ENCODE results near the gene RNF38.
"Not testable (repeated sequence)": the region's sequence is repeated elsewhere in the genome, so short reads cannot be mapped to it uniquely, and the experiment has no call there.

The RNF38 gene

DNA sequence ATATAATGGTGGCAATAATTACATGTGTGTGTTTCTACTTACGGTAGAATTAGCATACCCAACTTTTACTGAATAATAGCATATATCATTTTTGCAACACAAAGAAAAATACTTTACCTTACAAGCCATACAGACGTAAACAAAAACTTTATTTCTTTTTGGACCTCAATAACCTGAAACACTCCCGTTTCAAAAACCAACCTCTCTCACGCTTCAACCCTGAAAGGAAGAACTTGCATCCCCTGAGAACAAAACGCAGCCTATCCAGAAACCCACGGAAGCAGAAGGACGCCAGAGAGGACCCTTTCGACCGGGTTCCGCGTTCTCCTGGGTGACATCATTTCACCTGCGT lies at the start of gene RNF38:
RNF38 (minus strand) TSS at position 290 of the 352 bp plus-strand sequence; CDS start at position 129, 161 bp downstream.
- H3K4me3 ChIP-seq (ENCODE audit: low read depth, low read length) = peak within 1 kb of the TSS; percentile 89
- TF ChIP-seq, protein P1, sequence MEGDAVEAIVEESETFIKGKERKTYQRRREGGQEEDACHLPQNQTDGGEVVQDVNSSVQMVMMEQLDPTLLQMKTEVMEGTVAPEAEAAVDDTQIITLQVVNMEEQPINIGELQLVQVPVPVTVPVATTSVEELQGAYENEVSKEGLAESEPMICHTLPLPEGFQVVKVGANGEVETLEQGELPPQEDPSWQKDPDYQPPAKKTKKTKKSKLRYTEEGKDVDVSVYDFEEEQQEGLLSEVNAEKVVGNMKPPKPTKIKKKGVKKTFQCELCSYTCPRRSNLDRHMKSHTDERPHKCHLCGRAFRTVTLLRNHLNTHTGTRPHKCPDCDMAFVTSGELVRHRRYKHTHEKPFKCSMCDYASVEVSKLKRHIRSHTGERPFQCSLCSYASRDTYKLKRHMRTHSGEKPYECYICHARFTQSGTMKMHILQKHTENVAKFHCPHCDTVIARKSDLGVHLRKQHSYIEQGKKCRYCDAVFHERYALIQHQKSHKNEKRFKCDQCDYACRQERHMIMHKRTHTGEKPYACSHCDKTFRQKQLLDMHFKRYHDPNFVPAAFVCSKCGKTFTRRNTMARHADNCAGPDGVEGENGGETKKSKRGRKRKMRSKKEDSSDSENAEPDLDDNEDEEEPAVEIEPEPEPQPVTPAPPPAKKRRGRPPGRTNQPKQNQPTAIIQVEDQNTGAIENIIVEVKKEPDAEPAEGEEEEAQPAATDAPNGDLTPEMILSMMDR (conservative IDR thresholded peaks at IDR 0.05; ENCODE audit: low read depth, low read length) = no peak

DNA sequence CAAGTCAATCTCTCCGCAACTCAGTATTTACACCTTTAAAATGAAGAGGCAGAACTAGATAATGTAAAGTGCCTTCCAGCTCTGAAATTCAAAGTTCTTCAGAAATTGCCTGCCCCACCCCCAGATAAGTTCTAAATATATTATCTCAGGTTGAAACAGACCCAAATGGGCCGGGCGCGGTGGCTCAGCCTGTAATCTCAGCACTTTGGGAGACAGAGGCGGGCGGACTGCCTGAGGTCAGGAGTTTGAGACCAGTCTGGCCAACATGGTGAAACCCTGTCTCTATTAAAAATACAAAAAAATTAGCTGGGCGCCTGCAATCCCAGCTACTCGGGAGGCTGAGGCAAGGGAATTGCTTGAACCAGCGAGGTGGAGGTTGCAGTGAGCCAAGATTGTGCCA lies 48.5 kb upstream of the RNF38 start:
- DNase-seq (ENCODE audit: low read depth); H3K4me3 ChIP-seq (ENCODE audit: low read depth, low read length): not testable (repeated sequence)

More for the DNA sequence above, at the start of gene RNF38:
- no peak for DNase-seq (ENCODE audit: low read depth)

DNA sequence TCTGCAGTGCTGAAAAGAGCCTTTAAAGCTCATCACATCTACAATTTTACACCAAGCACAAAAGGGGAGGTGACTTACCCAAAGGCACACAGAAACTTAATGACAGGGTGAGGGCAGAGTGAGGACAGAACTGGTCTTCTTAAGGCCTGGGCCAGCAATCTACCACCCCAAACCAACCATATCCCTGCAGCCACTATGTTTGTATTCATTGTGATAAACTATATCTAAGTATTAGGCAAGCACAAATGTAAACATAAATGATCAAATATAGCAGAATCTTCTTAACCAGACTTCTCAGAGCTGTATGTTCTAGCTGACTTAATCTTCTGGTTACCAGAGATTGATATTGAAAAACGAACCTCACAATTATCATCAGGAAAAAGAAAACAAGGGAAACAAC lies 47.9 kb upstream of the RNF38 start:
- no peak overlapping the region for H3K4me3 ChIP-seq (ENCODE audit: low read depth, low read length)
- TF ChIP-seq, protein P1 (conservative IDR thresholded peaks at IDR 0.05; ENCODE audit: low read depth, low read length) = no peak
- DNase-seq (ENCODE audit: low read depth) = no peak

DNA sequence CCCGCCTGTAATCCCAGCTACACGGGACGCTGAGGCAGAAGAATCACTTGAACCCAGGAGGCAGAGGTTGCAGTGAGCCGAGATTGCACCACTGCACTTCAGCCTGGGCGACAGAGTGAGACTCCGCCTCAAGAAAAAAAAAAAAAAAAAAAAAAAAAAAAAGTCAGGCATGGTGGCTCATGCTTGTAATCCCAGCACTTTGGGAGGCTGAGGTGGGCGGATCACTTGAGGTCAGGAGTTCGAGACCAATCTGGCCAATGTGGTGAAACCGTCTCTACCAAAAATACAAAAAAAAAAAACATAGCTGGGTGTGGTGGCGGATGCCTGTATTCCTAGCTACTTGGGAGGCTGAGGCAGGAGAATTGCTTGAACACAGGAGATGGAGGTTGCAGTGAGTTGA lies 46.6 kb upstream of the RNF38 start:
- not testable (repeated sequence) for DNase-seq (ENCODE audit: low read depth); H3K4me3 ChIP-seq (ENCODE audit: low read depth, low read length)

DNA sequence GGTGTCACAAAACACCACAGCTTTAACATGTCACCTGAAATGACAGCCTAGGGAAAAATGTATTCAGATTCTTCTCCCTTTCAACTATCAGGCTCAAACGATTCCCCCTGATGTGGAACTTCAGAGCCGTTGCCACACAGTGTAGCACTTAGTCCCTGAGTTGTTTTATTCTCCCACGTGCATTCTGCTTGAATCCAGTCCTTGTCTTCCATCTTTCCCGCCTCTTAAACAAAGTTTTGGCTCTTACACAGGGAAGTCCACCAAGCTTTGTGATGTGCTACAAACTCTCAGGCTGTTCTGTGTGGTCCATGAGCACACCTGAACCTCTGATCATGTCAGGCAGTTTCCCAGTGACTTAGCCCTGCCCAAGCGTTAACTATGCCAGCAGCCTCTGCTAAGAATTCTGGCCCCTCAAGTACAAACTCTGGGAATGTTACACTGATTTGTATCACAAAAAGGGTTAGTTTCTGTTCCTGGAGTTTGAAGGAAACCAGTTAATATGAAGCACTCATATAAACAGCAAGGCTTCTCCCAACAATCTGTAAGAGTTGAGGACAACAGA lies 45.8 kb upstream of the RNF38 start:
- TF ChIP-seq, protein P1 (conservative IDR thresholded peaks at IDR 0.05; ENCODE audit: low read depth, low read length) = no peak
- no peak overlapping the region for H3K4me3 ChIP-seq (ENCODE audit: low read depth, low read length)
- DNase-seq (ENCODE audit: low read depth) = no peak

DNA sequence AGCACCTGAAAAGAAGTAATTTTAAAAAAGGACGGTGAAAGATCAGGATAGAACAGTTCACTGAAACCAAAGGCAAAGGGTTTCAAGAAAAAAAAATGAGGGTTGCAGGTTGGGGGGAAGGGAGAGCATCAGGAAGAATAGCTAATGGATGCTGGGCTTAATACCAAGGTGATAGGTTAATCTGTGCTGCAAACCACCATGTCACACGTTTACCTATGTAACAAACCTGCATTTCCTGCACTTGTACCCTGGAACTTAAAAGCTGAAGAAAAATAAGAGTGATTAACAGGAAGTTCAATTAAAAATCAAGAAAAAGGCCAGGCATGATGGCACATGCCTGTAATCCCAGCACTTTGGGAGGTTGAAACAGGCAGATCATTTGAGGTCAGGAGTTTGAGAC lies 44.1 kb upstream of the RNF38 start:
- TF ChIP-seq, protein P1 (conservative IDR thresholded peaks at IDR 0.05; ENCODE audit: low read depth, low read length) = no peak
- DNase-seq (ENCODE audit: low read depth) = no peak
- H3K4me3 ChIP-seq (ENCODE audit: low read depth, low read length) = no peak overlapping the region

DNA sequence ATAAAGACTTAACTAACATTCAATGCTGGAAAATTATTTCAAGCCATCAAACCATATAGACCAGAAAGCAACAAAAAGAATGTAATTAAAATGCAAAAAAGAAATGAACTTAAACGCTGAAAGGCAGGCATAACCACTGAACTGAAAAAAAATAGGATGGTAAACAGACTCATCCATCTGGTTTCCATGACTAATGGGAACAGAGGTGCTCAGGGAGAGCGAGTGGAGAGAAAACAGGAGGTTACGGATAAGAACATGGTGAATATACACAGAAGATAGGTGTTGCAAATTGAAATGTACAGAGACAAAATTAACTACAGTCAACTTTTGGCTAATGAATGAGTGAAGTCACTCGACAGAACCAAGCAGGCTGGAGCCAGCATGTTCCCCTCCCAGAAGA lies 43.5 kb upstream of the RNF38 start:
- no peak overlapping the region for H3K4me3 ChIP-seq (ENCODE audit: low read depth, low read length)
- TF ChIP-seq, protein P1 (conservative IDR thresholded peaks at IDR 0.05; ENCODE audit: low read depth, low read length) = no peak
- DNase-seq (ENCODE audit: low read depth) = no peak

DNA sequence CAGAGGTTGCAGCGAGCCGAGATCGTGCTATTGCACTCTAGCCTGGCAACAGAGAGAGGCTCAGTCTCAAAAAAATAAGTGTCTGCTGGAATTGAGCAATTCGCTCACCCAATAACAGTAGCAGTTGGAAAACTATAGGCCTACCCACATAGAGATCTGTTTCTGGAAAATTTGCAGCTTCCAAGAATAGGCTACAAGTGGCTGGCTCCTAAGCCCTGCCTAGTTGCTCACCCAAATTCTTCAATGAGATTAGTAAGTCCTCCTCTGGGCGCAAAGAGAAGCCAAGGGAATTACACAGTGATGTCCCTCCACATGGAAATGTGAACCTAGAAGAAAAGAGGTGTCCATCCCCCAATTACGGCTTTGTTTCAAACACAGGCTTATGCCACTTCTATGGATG lies 42.6 kb upstream of the RNF38 start:
- no peak overlapping the region for H3K4me3 ChIP-seq (ENCODE audit: low read depth, low read length)
- TF ChIP-seq, protein P1 (conservative IDR thresholded peaks at IDR 0.05; ENCODE audit: low read depth, low read length) = no peak
- DNase-seq (ENCODE audit: low read depth) = no peak

Measured in choroid plexus epithelial cell (primary cell).